HEK293 (cell line): ENCODE measurements around the gene EIF5A2.

ENCODE experiments used
- CTCF ChIA-PET: fragments of 350-600 bp; formaldehyde crosslinking; extraction: SDS; loops from one replicate; lab custom pipeline; 2021; ENCODE audit warnings: antibody characterized with exemption; lab: Yijun Ruan, JAX
- POLR2A ChIA-PET: fragments of 300-600 bp; formaldehyde crosslinking; extraction: SDS; loops from one replicate; lab custom pipeline; 2020; ENCODE audit warnings: antibody characterized with exemption, inconsistent platforms; lab: Yijun Ruan, JAX
- H3K27ac ChIP-seq: fragments of 200-500 bp; sonication (Bioruptor generic); 2 replicates; pipeline ENCODE4 v1.5.1; 2014; ENCODE audit warnings: low read depth, low read length, control low read depth, inconsistent platforms; ENCODE audit errors: extremely low read depth
- H3K36me3 ChIP-seq, 2 experiments: fragments of 200-500 bp in 1 of 2; sonication (Bioruptor generic) in 1 of 2; 1 replicate in 1 of 2; 2 replicates in 1 of 2; pipeline ENCODE4 v1.5.1; 2014 to 2017; ENCODE audit warnings: inconsistent platforms in 2 of 2, low read length in 2 of 2; ENCODE audit not compliant: control insufficient read depth in 2 of 2, insufficient read depth in 1 of 2
- H3K4me1 ChIP-seq: fragments of 200-500 bp; sonication (Bioruptor generic); 2 replicates; pipeline ENCODE4 v1.5.1; 2014; ENCODE audit warnings: mild to moderate bottlenecking, low read length, inconsistent platforms; ENCODE audit not compliant: control insufficient read depth, insufficient read depth
- H3K4me3 ChIP-seq: 2 replicates; pipeline ENCODE4 v1.5.1; 2011; ENCODE audit warnings: low read depth, mild to moderate bottlenecking, control low read depth, low read length, moderate library complexity
- H3K9me3 ChIP-seq: fragments of 200-500 bp; sonication (Bioruptor generic); 2 replicates; pipeline ENCODE4 v1.5.1; 2014; ENCODE audit warnings: low read depth, low read length, inconsistent platforms; ENCODE audit not compliant: control insufficient read depth, insufficient read depth
- FEZF1 ChIP-seq: fragments of 450-650 bp; formaldehyde crosslinking; IDR thresholded peaks from 2 replicates; pipeline ENCODE4 v1.5.1; 2016; ENCODE audit warnings: missing biosample characterization, missing genetic modification characterization
- GLIS2 ChIP-seq: fragments of 450-650 bp; formaldehyde crosslinking; IDR thresholded peaks from 2 replicates; pipeline ENCODE4 v1.5.1; 2016; ENCODE audit warnings: missing biosample characterization, missing genetic modification characterization
- HOXD13 ChIP-seq: sonication (generic); formaldehyde crosslinking; IDR thresholded peaks from 2 replicates; pipeline ENCODE4 v1.8.0; 2022; ENCODE audit warnings: missing genetic modification reagents, borderline replicate concordance
- OSR2 ChIP-seq: fragments of 450-650 bp; formaldehyde crosslinking; IDR thresholded peaks from 2 replicates; pipeline ENCODE4 v1.5.1; 2016; ENCODE audit warnings: missing biosample characterization, missing genetic modification characterization
- TCF7L2 ChIP-seq: IDR thresholded peaks from 2 replicates; pipeline ENCODE4 v1.6.1; 2011; ENCODE audit warnings: low read depth, mild to moderate bottlenecking, inconsistent platforms, low read length, moderate library complexity, borderline replicate concordance
- ZBTB17 ChIP-seq: fragments of 450-650 bp; formaldehyde crosslinking; IDR thresholded peaks from 2 replicates; pipeline ENCODE4 v1.5.1; 2016; ENCODE audit warnings: missing biosample characterization, missing genetic modification characterization
- ZFP41 ChIP-seq: fragments of 450-650 bp; formaldehyde crosslinking; IDR thresholded peaks from 2 replicates; pipeline ENCODE4 v1.5.1; 2016; ENCODE audit warnings: missing biosample characterization, missing genetic modification characterization, borderline replicate concordance
- ZFP69B ChIP-seq: fragments of 450-650 bp; formaldehyde crosslinking; IDR thresholded peaks from 2 replicates; pipeline ENCODE4 v1.5.1; 2016; ENCODE audit warnings: missing biosample characterization, missing genetic modification characterization
- ZIC2 ChIP-seq: fragments of 450-650 bp; formaldehyde crosslinking; IDR thresholded peaks from 2 replicates; pipeline ENCODE4 v1.5.1; 2016; ENCODE audit warnings: missing biosample characterization, missing genetic modification characterization
- ZNF175 ChIP-seq: fragments of 450-650 bp; formaldehyde crosslinking; IDR thresholded peaks from 2 replicates; pipeline ENCODE4 v1.5.1; 2016; ENCODE audit warnings: missing biosample characterization, missing genetic modification characterization
- ZNF221 ChIP-seq: fragments of 450-650 bp; formaldehyde crosslinking; IDR thresholded peaks from 2 replicates; pipeline ENCODE4 v1.5.1; 2017; ENCODE audit warnings: missing biosample characterization, missing genetic modification characterization, borderline replicate concordance
- ZNF239 ChIP-seq: fragments of 450-650 bp; formaldehyde crosslinking; IDR thresholded peaks from 2 replicates; pipeline ENCODE4 v1.5.1; 2016; ENCODE audit warnings: missing biosample characterization, missing genetic modification characterization
- ZNF302 ChIP-seq: fragments of 450-650 bp; formaldehyde crosslinking; IDR thresholded peaks from 2 replicates; pipeline ENCODE4 v1.5.1; 2016; ENCODE audit warnings: missing biosample characterization, missing genetic modification characterization, low read depth
- ZNF324 ChIP-seq: fragments of 450-650 bp; formaldehyde crosslinking; IDR thresholded peaks from 2 replicates; pipeline ENCODE4 v1.5.1; 2016; ENCODE audit warnings: missing biosample characterization, missing genetic modification characterization
- ZNF416 ChIP-seq: fragments of 450-650 bp; formaldehyde crosslinking; IDR thresholded peaks from 2 replicates; pipeline ENCODE4 v1.5.1; 2016; ENCODE audit warnings: missing biosample characterization, missing genetic modification characterization
- ZNF76 ChIP-seq: fragments of 450-650 bp; formaldehyde crosslinking; IDR thresholded peaks from 2 replicates; pipeline ENCODE4; 2016; ENCODE audit warnings: low read depth, missing biosample characterization, missing genetic modification characterization, borderline replicate concordance
- ZNF768 ChIP-seq: fragments of 450-650 bp; formaldehyde crosslinking; IDR thresholded peaks from 2 replicates; pipeline ENCODE4 v1.5.1; 2018; ENCODE audit warnings: missing biosample characterization, mild to moderate bottlenecking, missing genetic modification characterization
- TF ChIP-seq, protein P1 (sequence below): fragments of 450-650 bp; formaldehyde crosslinking; IDR thresholded peaks from 2 replicates; pipeline ENCODE4 v1.5.1; 2016; ENCODE audit warnings: missing biosample characterization, missing genetic modification characterization
- TF ChIP-seq, protein P2 (sequence below): fragments of 450-650 bp; formaldehyde crosslinking; IDR thresholded peaks from 2 replicates; pipeline ENCODE4 v1.5.1; 2016; ENCODE audit warnings: missing biosample characterization, missing genetic modification characterization
- TF ChIP-seq, protein P3 (sequence below): fragments of 450-650 bp; formaldehyde crosslinking; conservative IDR thresholded peaks from 2 replicates; pipeline ENCODE4 v1.5.1; 2016; ENCODE audit warnings: low read depth, missing biosample characterization, missing genetic modification characterization
- TF ChIP-seq, protein P4 (sequence below): fragments of 450-650 bp; IDR thresholded peaks from 2 replicates; pipeline ENCODE4 v1.5.1; 2018; ENCODE audit warnings: missing biosample characterization, missing genetic modification characterization

Gene EIF5A2

DNA sequence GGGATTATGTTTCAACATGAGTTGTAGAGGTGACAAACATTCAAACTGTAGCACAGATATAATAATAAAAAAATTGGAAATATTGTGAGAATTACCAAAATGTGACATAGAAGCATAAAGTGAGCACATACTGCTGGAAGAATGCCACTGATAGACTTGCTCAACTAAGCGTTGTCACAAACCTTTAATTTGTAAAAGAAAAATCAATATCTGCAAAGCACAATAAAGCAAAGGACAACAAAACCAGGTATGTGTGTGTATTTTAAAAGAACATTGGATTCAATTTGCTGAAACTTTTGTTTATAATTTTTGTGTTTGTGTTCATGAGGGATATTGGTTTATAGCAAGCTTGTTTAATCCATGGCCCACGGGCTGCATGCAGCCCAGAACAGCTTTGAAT, 40.8 kb upstream of the EIF5A2 start (continued):
- TF ChIP-seq, protein P1, sequence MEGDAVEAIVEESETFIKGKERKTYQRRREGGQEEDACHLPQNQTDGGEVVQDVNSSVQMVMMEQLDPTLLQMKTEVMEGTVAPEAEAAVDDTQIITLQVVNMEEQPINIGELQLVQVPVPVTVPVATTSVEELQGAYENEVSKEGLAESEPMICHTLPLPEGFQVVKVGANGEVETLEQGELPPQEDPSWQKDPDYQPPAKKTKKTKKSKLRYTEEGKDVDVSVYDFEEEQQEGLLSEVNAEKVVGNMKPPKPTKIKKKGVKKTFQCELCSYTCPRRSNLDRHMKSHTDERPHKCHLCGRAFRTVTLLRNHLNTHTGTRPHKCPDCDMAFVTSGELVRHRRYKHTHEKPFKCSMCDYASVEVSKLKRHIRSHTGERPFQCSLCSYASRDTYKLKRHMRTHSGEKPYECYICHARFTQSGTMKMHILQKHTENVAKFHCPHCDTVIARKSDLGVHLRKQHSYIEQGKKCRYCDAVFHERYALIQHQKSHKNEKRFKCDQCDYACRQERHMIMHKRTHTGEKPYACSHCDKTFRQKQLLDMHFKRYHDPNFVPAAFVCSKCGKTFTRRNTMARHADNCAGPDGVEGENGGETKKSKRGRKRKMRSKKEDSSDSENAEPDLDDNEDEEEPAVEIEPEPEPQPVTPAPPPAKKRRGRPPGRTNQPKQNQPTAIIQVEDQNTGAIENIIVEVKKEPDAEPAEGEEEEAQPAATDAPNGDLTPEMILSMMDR (tag by site-specific recombination), result no peak
- TF ChIP-seq ZNF76 (tag by site-specific recombination), result no peak
- TF ChIP-seq OSR2 (tag by site-specific recombination), result no peak
- no peak for TF ChIP-seq FEZF1 (tag by site-specific recombination)

GRCh38 chr3:170947018-170947769, 38.8 kb upstream of the EIF5A2 start:
- no peaks in the 10 kb centered on the region for H3K4me1 ChIP-seq
- H3K27ac ChIP-seq, result no peak overlapping the region
- ChIA-PET POLR2A (no interaction called here), CTCF (no interaction called here)
- TF ChIP-seq ZBTB17 (tag by site-specific recombination), result no peak
- TF ChIP-seq, protein P2, sequence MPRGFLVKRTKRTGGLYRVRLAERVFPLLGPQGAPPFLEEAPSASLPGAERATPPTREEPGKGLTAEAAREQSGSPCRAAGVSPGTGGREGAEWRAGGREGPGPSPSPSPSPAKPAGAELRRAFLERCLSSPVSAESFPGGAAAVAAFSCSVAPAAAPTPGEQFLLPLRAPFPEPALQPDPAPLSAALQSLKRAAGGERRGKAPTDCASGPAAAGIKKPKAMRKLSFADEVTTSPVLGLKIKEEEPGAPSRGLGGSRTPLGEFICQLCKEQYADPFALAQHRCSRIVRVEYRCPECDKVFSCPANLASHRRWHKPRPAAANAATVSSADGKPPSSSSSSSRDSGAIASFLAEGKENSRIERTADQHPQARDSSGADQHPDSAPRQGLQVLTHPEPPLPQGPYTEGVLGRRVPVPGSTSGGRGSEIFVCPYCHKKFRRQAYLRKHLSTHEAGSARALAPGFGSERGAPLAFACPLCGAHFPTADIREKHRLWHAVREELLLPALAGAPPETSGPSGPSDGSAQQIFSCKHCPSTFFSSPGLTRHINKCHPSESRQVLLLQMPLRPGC (tag by site-specific recombination), result no peak
- H3K4me3 ChIP-seq, result no peak overlapping the region
- H3K9me3 ChIP-seq, result no peaks in the 10 kb centered on the region
- no peaks in the 10 kb centered on the region for H3K36me3 ChIP-seq

GRCh38 chr3:170942011-170942410, 33.6 kb upstream of the EIF5A2 start:
- H3K36me3 ChIP-seq, result no peaks in the 10 kb centered on the region
- H3K4me3 ChIP-seq, result no peak overlapping the region
- ChIA-PET CTCF (interaction anchor here (0.9 kb wide), 1 partner anchor 20 kb away, joined by 3 read pairs; no protein-coding TSS in a partner anchor), POLR2A (no interaction called here)
- no peak overlapping the region for H3K27ac ChIP-seq
- no peaks in the 10 kb centered on the region for H3K4me1 ChIP-seq
- TF ChIP-seq, protein P3, sequence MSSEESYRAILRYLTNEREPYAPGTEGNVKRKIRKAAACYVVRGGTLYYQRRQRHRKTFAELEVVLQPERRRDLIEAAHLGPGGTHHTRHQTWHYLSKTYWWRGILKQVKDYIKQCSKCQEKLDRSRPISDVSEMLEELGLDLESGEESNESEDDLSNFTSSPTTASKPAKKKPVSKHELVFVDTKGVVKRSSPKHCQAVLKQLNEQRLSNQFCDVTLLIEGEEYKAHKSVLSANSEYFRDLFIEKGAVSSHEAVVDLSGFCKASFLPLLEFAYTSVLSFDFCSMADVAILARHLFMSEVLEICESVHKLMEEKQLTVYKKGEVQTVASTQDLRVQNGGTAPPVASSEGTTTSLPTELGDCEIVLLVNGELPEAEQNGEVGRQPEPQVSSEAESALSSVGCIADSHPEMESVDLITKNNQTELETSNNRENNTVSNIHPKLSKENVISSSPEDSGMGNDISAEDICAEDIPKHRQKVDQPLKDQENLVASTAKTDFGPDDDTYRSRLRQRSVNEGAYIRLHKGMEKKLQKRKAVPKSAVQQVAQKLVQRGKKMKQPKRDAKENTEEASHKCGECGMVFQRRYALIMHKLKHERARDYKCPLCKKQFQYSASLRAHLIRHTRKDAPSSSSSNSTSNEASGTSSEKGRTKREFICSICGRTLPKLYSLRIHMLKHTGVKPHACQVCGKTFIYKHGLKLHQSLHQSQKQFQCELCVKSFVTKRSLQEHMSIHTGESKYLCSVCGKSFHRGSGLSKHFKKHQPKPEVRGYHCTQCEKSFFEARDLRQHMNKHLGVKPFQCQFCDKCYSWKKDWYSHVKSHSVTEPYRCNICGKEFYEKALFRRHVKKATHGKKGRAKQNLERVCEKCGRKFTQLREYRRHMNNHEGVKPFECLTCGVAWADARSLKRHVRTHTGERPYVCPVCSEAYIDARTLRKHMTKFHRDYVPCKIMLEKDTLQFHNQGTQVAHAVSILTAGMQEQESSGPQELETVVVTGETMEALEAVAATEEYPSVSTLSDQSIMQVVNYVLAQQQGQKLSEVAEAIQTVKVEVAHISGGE (tag by site-specific recombination), result no peak
- TF ChIP-seq ZIC2 (no peak), ZNF324 (tag by site-specific recombination) (no peak), ZNF302 (tag by site-specific recombination) (no peak), GLIS2 (tag by site-specific recombination) (no peak), ZNF768 (no peak), ZNF239 (no peak), ZNF175 (tag by site-specific recombination) (no peak), ZFP41 (tag by site-specific recombination) (no peak), ZFP69B (tag by site-specific recombination) (no peak), ZNF221 (no peak), ZNF416 (no peak), HOXD13 (no peak), TCF7L2 (no peak)
- TF ChIP-seq, protein P4, sequence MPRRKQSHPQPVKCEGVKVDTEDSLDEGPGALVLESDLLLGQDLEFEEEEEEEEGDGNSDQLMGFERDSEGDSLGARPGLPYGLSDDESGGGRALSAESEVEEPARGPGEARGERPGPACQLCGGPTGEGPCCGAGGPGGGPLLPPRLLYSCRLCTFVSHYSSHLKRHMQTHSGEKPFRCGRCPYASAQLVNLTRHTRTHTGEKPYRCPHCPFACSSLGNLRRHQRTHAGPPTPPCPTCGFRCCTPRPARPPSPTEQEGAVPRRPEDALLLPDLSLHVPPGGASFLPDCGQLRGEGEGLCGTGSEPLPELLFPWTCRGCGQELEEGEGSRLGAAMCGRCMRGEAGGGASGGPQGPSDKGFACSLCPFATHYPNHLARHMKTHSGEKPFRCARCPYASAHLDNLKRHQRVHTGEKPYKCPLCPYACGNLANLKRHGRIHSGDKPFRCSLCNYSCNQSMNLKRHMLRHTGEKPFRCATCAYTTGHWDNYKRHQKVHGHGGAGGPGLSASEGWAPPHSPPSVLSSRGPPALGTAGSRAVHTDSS (tag by site-specific recombination), result no peak
- no peaks in the 10 kb centered on the region for H3K9me3 ChIP-seq
